ENCODE data around the gene LIM2.

DNA sequence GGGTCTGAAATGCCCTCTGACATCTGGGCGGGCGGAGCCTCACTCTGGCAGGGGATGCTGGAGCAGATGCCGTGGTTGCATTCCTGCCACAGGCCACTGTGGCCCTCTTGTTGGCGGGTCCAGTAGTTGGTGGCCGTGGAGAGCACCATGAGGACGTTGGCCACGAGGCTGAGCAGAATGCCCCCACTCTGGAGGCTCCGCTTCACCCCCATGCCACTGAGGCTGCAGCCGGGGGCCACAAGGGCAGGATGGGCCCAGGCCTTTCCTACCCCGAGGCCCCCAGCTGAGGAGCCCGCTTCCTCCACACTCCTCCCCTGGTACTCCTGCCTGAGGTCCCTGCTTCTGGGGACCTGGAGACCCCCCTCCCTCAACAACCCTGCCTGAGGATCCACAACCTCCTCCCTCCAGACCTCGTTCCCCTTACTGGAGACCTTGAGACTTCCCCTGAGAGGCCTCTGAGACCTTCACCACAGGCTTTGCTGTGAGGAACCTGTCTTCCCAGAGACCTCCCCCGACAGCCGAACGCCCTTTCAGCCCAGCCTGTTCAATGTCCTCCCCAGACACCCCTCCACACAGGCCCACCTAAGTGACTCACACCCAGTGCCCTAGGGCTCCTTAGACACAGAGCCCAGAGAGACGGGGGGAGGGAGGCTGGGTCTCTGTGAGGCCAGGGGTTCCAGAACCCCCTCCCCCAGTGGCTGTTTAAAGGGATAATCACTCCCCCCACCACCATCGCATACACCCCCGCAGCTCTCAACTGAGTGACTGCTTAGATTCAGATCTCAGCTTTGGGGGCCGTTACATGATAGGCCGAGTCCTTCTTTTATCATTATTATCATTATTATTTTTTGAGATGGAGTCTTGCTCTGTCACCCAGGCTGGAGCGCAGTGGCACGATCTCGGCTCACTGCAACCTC lies 19.1 kb downstream of the LIM2 start, which contains the start of gene CLDND2:
- TF ChIP-seq TAF1 (IDR thresholded peaks at IDR 0.05; ENCODE audit: borderline replicate concordance, insufficient read depth, low read length) (no peak), SIN3A (IDR thresholded peaks at IDR 0.05; ENCODE audit: borderline replicate concordance, insufficient read depth, low read length) (no peak), POLR2AphosphoS5 (IDR thresholded peaks at IDR 0.05; ENCODE audit: low read depth, low read length) (no peak), FOXP2 (optimal IDR thresholded peaks at IDR 0.05; ENCODE audit: borderline replicate concordance, extremely low read depth, extremely low read length, insufficient read depth) (no peak)
- TF ChIP-seq, protein P1, sequence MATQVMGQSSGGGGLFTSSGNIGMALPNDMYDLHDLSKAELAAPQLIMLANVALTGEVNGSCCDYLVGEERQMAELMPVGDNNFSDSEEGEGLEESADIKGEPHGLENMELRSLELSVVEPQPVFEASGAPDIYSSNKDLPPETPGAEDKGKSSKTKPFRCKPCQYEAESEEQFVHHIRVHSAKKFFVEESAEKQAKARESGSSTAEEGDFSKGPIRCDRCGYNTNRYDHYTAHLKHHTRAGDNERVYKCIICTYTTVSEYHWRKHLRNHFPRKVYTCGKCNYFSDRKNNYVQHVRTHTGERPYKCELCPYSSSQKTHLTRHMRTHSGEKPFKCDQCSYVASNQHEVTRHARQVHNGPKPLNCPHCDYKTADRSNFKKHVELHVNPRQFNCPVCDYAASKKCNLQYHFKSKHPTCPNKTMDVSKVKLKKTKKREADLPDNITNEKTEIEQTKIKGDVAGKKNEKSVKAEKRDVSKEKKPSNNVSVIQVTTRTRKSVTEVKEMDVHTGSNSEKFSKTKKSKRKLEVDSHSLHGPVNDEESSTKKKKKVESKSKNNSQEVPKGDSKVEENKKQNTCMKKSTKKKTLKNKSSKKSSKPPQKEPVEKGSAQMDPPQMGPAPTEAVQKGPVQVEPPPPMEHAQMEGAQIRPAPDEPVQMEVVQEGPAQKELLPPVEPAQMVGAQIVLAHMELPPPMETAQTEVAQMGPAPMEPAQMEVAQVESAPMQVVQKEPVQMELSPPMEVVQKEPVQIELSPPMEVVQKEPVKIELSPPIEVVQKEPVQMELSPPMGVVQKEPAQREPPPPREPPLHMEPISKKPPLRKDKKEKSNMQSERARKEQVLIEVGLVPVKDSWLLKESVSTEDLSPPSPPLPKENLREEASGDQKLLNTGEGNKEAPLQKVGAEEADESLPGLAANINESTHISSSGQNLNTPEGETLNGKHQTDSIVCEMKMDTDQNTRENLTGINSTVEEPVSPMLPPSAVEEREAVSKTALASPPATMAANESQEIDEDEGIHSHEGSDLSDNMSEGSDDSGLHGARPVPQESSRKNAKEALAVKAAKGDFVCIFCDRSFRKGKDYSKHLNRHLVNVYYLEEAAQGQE (IDR thresholded peaks at IDR 0.05; ENCODE audit: insufficient read depth in 1 of 2, low read depth in 2 of 2, low read length in 2 of 2), result no peak
